Mucosa of descending colon (tissue), 3 donors: ENCODE measurements around the gene SCAI. TPM values are rescaled to one million over a fixed set of nuclear protein-coding genes. Genes with fewer than 3 reads are reported as not detected.

ENCODE experiments used
- ATAC-seq: fragments of 200-7000 bp; cut with Tn5 transposase; one replicate; pipeline ENCODE4 v1.9.1; 2020; ENCODE audit warnings: mild to moderate bottlenecking, moderate library complexity
- DNase-seq, 3 donors: peaks; one replicate each; pipeline ENCODE4 v3.0.0-alpha.2; 2020
- H3K36me3 ChIP-seq: fragments of 200-600 bp; one replicate; pipeline ENCODE4 v1.8.0; 2021; ENCODE audit warnings: low read depth, mild to moderate bottlenecking
- H3K4me1 ChIP-seq: fragments of 200-600 bp; one replicate; pipeline ENCODE4 v1.8.0; 2021; ENCODE audit warnings: low read depth, mild to moderate bottlenecking
- H3K4me3 ChIP-seq: fragments of 200-600 bp; one replicate; pipeline ENCODE4 v1.8.0; 2021; ENCODE audit warnings: mild to moderate bottlenecking
- H3K9me3 ChIP-seq: fragments of 200-600 bp; one replicate; pipeline ENCODE4 v1.8.0; 2021; ENCODE audit warnings: mild to moderate bottlenecking
- CTCF ChIP-seq: fragments of 200-600 bp; IDR thresholded peaks from one replicate; pipeline ENCODE4 v1.8.0; 2022; ENCODE audit warnings: antibody characterized with exemption, mild to moderate bottlenecking
- intact Hi-C, 2 donors: fragments of 100-400 bp; cut with DNase I in 1 of 2; cut with micrococcal nuclease in 1 of 2; formaldehyde crosslinking; loops; one replicate each; pipeline versions ENCODE4 v1.11.0 to v1.11.1; 2022; cut with DNase I, micrococcal nuclease
- total RNA-seq, 3 donors: library from RNA; stranded (reverse); fragmentation: NEBNext Ultra II Directional in 2 of 3; extraction: Animal tissue kit (Norgen Biotek cat#: 25700) in 2 of 3; gene quantifications; one replicate each; pipeline versions ENCODE4 v1.2.1 to v1.2.4, GENCODE V29; 2021 to 2023
- donor health status: DM: no; HTN: no; CAD: no; lungs with moderate emphysema.
- donor health status: DM: no; HTN: no; CAD: no.
- donor health status: DM: no; HTN: yes; CAD: no.

SCAI gene
- total RNA-seq, 3 donors from 2014 or later, result 6.3 to 11.7 (median 8.8) TPM

GRCh38 chr9:125066839-125067619, 76.3 kb downstream of the SCAI start:
- H3K9me3 ChIP-seq, result no peaks in the 10 kb centered on the region
- ATAC-seq (peak; percentile 74), DNase-seq (no peak)
- intact Hi-C loops, result no loop called here
- no peaks in the 10 kb centered on the region for H3K36me3 ChIP-seq
- TF ChIP-seq CTCF, result no peak
- no peaks in the 10 kb centered on the region for H3K4me1 ChIP-seq
- no peak overlapping the region for H3K4me3 ChIP-seq

GRCh38 chr9:125061391-125061790, 81.9 kb downstream of the SCAI start:
- Histone ChIP-seq H3K9me3 (no peaks in the 10 kb centered on the region), H3K4me1 (no peaks in the 10 kb centered on the region), H3K4me3 (no peak overlapping the region), H3K36me3 (no peaks in the 10 kb centered on the region)
- intact Hi-C loops, result no loop called here
- DNase-seq (no peak), ATAC-seq (no peak)
- TF ChIP-seq CTCF, result no peak

- intact Hi-C loops, result no loop called here
- no peak for TF ChIP-seq CTCF
- ATAC-seq, result no peak
- no peaks in the 10 kb centered on the region for H3K9me3 ChIP-seq
- DNase-seq, result no peak
- H3K4me3 ChIP-seq, result no peak overlapping the region
- H3K36me3 ChIP-seq, result no peaks in the 10 kb centered on the region
- no peaks in the 10 kb centered on the region for H3K4me1 ChIP-seq
Measured at GRCh38 chr9:125049212-125050049, 93.9 kb downstream of the SCAI start.

DNA sequence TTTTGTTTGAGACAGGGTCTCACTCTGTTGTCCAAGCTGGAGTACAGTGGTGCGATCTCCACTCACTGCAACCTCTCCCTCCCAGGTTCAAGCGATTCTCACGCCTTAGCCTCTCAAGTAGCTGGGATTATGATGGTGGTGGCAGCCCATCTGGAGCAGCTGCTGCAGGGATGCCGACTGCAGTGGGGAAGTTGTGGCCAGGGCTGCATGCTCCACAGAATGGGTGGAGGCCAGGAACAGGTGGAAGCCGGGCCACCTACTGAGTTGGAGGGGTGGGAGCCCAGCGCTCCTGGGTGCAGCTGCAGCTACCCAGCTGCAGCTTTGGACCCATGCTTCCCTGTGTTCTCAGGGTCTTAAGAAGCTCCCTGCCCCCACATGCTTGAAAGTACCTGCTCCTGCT, 99.7 kb downstream of the SCAI start:
- H3K4me3 ChIP-seq, result no peak overlapping the region
- TF ChIP-seq CTCF, result no peak
- no peaks in the 10 kb centered on the region for H3K9me3 ChIP-seq
- peaks cover 4% of the 10 kb centered on the region for H3K4me1 ChIP-seq
- no peak for ATAC-seq
- no peaks in the 10 kb centered on the region for H3K36me3 ChIP-seq
- no peak for DNase-seq
- intact Hi-C loops, result no loop called here

DNA sequence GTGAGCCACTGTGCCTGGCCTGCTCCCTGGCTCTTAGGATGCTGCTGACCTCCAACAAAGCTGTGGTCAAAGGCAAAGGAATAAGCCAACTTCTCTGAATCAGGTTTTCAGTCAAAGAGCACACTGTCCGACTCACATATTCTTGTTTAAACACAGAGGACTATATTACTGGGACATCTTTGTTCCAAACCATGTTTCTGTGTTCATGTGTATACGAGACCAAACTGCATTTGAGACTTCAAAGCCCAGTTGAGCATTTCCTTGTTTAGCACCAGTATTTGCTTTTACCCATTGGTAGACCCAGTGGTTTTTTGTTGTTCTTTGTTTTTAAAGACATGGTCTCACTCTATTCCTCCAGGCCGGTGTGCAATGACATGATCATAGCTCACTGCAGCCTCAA, 100.2 kb downstream of the SCAI start:
- Histone ChIP-seq H3K9me3 (no peaks in the 10 kb centered on the region), H3K4me3 (no peak overlapping the region), H3K4me1 (peaks cover 4% of the 10 kb centered on the region), H3K36me3 (no peaks in the 10 kb centered on the region)
- no peak for DNase-seq
- no peak for ATAC-seq
- intact Hi-C loops, result no loop called here
- no peak for TF ChIP-seq CTCF
